ENCODE results near the gene GPC3. TPM values are rescaled to one million over a fixed set of nuclear protein-coding genes. Genes with fewer than 3 reads are reported as not detected.

The GPC3 gene
- total RNA-seq, 3 donors from 2014 or later (not counting 1 experiment from before 2014, with no cell fraction given), result not detected

GRCh38 chrX:133681897-133682296 is 303.5 kb downstream of the GPC3 start:
- Histone ChIP-seq H3K27me3 (ENCODE audit: control insufficient read depth, insufficient read depth, low read length) (no peaks in the 10 kb centered on the region), H3K36me3 (ENCODE audit: control insufficient read depth, insufficient read depth, low read length) (no peaks in the 10 kb centered on the region), H3K4me3 (ENCODE audit: low read length) (no peak overlapping the region), H3K27ac (ENCODE audit: low read length) (no peak overlapping the region), H3K4me1 (ENCODE audit: control insufficient read depth, insufficient read depth, low read length) (no peaks in the 10 kb centered on the region), H3K9me3 (ENCODE audit: control insufficient read depth, insufficient read depth, low read length) (no peaks in the 10 kb centered on the region)
- DNase-seq (no peak), ATAC-seq (no peak)
- Mint-ChIP-seq H3K4me3 (no peak overlapping the region), H3K27ac (no peak overlapping the region), H3K4me1 (peaks cover 9 to 11% of the 10 kb centered on the region in 2 donors), H3K36me3 (no peaks in the 10 kb centered on the region), H3K9me3 (no peaks in the 10 kb centered on the region), H3K27me3 (ENCODE audit: low read depth in 2 of 2) (peaks cover 0 to 30% of the 10 kb centered on the region in 2 donors)
- no peak for TF ChIP-seq CTCF (IDR thresholded peaks at IDR 0.05)
- 40% methylated on average over 3 of the region's 6 CpGs for WGBS (ENCODE audit: insufficient coverage)
- intact Hi-C loops (cut with micrococcal nuclease), result no loop called here

- Mint-ChIP-seq H3K27me3 (ENCODE audit: low read depth in 2 of 2) (peaks cover 0 to 35% of the 10 kb centered on the region in 2 donors), H3K4me3 (no peak overlapping the region), H3K9me3 (no peaks in the 10 kb centered on the region), H3K4me1 (peaks cover 9 to 11% of the 10 kb centered on the region in 2 donors), H3K36me3 (no peaks in the 10 kb centered on the region), H3K27ac (no peak overlapping the region)
- no peaks in the 10 kb centered on the region for H3K4me1 ChIP-seq (ENCODE audit: control insufficient read depth, insufficient read depth, low read length)
- no peaks in the 10 kb centered on the region for H3K9me3 ChIP-seq (ENCODE audit: control insufficient read depth, insufficient read depth, low read length)
- H3K27me3 ChIP-seq (ENCODE audit: control insufficient read depth, insufficient read depth, low read length), result no peaks in the 10 kb centered on the region
- ATAC-seq (no peak), DNase-seq (no peak)
- intact Hi-C loops (cut with micrococcal nuclease), result no loop called here
- 7% methylated on average over 3 of the region's 3 CpGs for WGBS (ENCODE audit: insufficient coverage)
- no peak for TF ChIP-seq CTCF (IDR thresholded peaks at IDR 0.05)
- no peaks in the 10 kb centered on the region for H3K36me3 ChIP-seq (ENCODE audit: control insufficient read depth, insufficient read depth, low read length)
- H3K27ac ChIP-seq (ENCODE audit: low read length), result no peak overlapping the region
- H3K4me3 ChIP-seq (ENCODE audit: low read length), result no peak overlapping the region
Measured at GRCh38 chrX:133681421-133681820, 304.0 kb downstream of the GPC3 start.

- Histone ChIP-seq H3K36me3 (ENCODE audit: control insufficient read depth, insufficient read depth, low read length) (no peaks in the 10 kb centered on the region), H3K4me1 (ENCODE audit: control insufficient read depth, insufficient read depth, low read length) (no peaks in the 10 kb centered on the region), H3K27ac (ENCODE audit: low read length) (no peak overlapping the region), H3K4me3 (ENCODE audit: low read length) (no peak overlapping the region), H3K9me3 (ENCODE audit: control insufficient read depth, insufficient read depth, low read length) (no peaks in the 10 kb centered on the region), H3K27me3 (ENCODE audit: control insufficient read depth, insufficient read depth, low read length) (no peaks in the 10 kb centered on the region)
- intact Hi-C loops (cut with micrococcal nuclease), result no loop called here
- DNase-seq (no peak), ATAC-seq (no peak)
- no peak for TF ChIP-seq CTCF (IDR thresholded peaks at IDR 0.05)
- H3K36me3 Mint-ChIP-seq, result no peaks in the 10 kb centered on the region
- H3K27me3 Mint-ChIP-seq (ENCODE audit: low read depth in 2 of 2), result peaks cover 0 to 25% of the 10 kb centered on the region in 2 donors
- peaks cover 9 to 11% of the 10 kb centered on the region in 2 donors for H3K4me1 Mint-ChIP-seq
- H3K9me3 Mint-ChIP-seq, result no peaks in the 10 kb centered on the region
- H3K4me3 Mint-ChIP-seq, result no peak overlapping the region
- H3K27ac Mint-ChIP-seq, result no peak overlapping the region
- WGBS (ENCODE audit: insufficient coverage), result 89% methylated on average over 2 of the region's 6 CpGs
Measured at GRCh38 chrX:133677123-133678063, 308.0 kb downstream of the GPC3 start.

Data from natural killer cell (primary cell).